ENCODE data around the gene CEP19.

The CEP19 gene

DNA sequence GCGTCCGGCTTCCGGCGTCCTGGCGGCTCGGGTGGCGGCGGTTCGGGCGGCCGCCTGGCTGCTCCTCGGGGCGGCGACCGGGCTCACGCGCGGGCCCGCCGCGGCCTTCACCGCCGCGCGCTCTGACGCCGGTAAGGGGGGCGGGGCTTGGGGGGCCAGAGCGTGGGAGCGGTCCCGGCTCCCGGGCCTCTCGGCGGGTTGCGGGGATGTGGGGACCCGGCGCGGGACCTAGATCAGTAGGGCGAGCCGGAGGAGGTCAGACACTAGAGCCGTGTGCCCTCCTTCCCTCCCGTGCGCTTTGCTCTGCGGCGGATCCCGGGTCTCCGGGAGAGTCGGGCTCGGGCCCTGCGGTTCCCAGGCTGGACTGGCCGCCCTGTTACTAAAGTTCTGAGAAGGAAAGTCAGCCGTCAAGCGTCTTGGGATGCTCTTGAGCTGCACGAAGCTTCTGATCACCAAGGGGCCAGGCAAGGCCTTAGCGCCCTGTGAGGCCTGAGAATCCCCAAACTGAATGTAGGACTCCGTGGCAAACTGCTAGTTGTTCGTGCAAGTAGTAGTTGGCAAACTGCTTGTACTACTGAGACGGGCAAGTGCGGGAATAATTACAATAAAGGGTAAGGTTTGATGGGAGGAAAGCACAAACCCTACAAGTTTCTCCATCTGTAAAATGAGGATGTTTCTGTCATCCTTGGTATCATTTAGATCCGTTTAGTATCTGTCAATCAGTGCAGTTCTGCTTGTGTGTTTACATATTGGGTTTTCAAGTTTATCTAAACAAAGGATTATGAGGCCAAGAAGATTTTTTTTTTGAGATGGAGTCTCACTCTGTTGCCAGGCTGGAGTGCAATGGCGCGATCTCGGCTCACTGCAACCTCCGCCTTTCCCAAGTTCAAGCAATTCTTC lies 714 bp upstream of the CEP19 start:
- TF ChIP-seq SNAI2 (CRISPR knock-in tag; IDR thresholded peaks at IDR 0.05): no peak
- TF ChIP-seq, protein P1, sequence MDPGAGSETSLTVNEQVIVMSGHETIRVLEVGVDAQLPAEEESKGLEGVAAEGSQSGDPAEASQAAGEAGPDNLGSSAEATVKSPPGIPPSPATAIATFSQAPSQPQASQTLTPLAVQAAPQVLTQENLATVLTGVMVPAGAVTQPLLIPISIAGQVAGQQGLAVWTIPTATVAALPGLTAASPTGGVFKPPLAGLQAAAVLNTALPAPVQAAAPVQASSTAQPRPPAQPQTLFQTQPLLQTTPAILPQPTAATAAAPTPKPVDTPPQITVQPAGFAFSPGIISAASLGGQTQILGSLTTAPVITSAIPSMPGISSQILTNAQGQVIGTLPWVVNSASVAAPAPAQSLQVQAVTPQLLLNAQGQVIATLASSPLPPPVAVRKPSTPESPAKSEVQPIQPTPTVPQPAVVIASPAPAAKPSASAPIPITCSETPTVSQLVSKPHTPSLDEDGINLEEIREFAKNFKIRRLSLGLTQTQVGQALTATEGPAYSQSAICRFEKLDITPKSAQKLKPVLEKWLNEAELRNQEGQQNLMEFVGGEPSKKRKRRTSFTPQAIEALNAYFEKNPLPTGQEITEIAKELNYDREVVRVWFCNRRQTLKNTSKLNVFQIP (CRISPR knock-in tag; IDR thresholded peaks at IDR 0.05; ENCODE audit: borderline replicate concordance, low read depth): no peak
- TF ChIP-seq, protein P2, sequence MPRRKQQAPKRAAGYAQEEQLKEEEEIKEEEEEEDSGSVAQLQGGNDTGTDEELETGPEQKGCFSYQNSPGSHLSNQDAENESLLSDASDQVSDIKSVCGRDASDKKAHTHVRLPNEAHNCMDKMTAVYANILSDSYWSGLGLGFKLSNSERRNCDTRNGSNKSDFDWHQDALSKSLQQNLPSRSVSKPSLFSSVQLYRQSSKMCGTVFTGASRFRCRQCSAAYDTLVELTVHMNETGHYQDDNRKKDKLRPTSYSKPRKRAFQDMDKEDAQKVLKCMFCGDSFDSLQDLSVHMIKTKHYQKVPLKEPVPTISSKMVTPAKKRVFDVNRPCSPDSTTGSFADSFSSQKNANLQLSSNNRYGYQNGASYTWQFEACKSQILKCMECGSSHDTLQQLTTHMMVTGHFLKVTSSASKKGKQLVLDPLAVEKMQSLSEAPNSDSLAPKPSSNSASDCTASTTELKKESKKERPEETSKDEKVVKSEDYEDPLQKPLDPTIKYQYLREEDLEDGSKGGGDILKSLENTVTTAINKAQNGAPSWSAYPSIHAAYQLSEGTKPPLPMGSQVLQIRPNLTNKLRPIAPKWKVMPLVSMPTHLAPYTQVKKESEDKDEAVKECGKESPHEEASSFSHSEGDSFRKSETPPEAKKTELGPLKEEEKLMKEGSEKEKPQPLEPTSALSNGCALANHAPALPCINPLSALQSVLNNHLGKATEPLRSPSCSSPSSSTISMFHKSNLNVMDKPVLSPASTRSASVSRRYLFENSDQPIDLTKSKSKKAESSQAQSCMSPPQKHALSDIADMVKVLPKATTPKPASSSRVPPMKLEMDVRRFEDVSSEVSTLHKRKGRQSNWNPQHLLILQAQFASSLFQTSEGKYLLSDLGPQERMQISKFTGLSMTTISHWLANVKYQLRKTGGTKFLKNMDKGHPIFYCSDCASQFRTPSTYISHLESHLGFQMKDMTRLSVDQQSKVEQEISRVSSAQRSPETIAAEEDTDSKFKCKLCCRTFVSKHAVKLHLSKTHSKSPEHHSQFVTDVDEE (CRISPR knock-in tag; IDR thresholded peaks at IDR 0.05): 0 out of 2 replicates have a peak, but pooled peaks have one; percentile 9
- TF ChIP-seq BACH2 (CRISPR knock-in tag; IDR thresholded peaks at IDR 0.05; ENCODE audit: borderline replicate concordance): no peak
- TF ChIP-seq RARB (CRISPR knock-in tag; IDR thresholded peaks at IDR 0.05): no peak
- TF ChIP-seq CSDC2 (CRISPR knock-in tag; IDR thresholded peaks at IDR 0.05): no peak
- no peak for TF ChIP-seq TOX (CRISPR knock-in tag; IDR thresholded peaks at IDR 0.05; ENCODE audit: borderline replicate concordance)
- no peak for TF ChIP-seq GLIS3 (CRISPR knock-in tag; IDR thresholded peaks at IDR 0.05)
- TF ChIP-seq, protein P3, sequence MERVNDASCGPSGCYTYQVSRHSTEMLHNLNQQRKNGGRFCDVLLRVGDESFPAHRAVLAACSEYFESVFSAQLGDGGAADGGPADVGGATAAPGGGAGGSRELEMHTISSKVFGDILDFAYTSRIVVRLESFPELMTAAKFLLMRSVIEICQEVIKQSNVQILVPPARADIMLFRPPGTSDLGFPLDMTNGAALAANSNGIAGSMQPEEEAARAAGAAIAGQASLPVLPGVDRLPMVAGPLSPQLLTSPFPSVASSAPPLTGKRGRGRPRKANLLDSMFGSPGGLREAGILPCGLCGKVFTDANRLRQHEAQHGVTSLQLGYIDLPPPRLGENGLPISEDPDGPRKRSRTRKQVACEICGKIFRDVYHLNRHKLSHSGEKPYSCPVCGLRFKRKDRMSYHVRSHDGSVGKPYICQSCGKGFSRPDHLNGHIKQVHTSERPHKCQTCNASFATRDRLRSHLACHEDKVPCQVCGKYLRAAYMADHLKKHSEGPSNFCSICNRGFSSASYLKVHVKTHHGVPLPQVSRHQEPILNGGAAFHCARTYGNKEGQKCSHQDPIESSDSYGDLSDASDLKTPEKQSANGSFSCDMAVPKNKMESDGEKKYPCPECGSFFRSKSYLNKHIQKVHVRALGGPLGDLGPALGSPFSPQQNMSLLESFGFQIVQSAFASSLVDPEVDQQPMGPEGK (CRISPR knock-in tag; IDR thresholded peaks at IDR 0.05; ENCODE audit: borderline replicate concordance): no peak
- peak; percentile 68 for ATAC-seq

DNA sequence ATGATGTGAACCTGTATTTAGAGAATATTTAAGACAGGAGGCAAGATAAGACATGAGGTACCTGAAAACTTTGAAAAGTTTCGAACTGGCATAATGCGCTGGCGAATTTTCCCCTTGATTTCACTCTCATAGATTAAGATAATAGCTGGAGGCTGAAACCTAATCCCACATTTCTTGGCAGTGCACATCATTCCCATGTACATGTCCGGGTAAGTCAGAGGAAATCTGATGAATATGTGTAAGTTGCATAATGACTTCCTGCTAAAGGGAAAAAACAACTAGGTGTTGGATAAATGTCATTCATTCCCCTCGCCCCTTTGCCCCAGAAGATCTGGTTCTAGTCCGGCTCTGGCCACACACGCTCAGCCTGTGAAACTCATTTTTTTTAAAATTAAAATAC lies 3.6 kb downstream of the CEP19 start:
- no peak for ATAC-seq

More for the DNA sequence above, 3.6 kb downstream of the CEP19 start:
- TF ChIP-seq, protein P2 (CRISPR knock-in tag; IDR thresholded peaks at IDR 0.05): no peak
- TF ChIP-seq ESRRG (CRISPR knock-in tag; IDR thresholded peaks at IDR 0.05) (no peak), ZFP3 (CRISPR knock-in tag; IDR thresholded peaks at IDR 0.05) (no peak), CSDC2 (CRISPR knock-in tag; IDR thresholded peaks at IDR 0.05) (no peak), ZNF8 (CRISPR knock-in tag; IDR thresholded peaks at IDR 0.05) (no peak), ISL1 (CRISPR knock-in tag; IDR thresholded peaks at IDR 0.05) (no peak), GLIS3 (CRISPR knock-in tag; IDR thresholded peaks at IDR 0.05) (no peak), BACH2 (CRISPR knock-in tag; IDR thresholded peaks at IDR 0.05; ENCODE audit: borderline replicate concordance) (no peak), TOX (CRISPR knock-in tag; IDR thresholded peaks at IDR 0.05; ENCODE audit: borderline replicate concordance) (no peak)
- TF ChIP-seq, protein P3 (CRISPR knock-in tag; IDR thresholded peaks at IDR 0.05; ENCODE audit: borderline replicate concordance): no peak
- TF ChIP-seq, protein P1 (CRISPR knock-in tag; IDR thresholded peaks at IDR 0.05; ENCODE audit: borderline replicate concordance, low read depth): no peak
- TF ChIP-seq, protein P4, sequence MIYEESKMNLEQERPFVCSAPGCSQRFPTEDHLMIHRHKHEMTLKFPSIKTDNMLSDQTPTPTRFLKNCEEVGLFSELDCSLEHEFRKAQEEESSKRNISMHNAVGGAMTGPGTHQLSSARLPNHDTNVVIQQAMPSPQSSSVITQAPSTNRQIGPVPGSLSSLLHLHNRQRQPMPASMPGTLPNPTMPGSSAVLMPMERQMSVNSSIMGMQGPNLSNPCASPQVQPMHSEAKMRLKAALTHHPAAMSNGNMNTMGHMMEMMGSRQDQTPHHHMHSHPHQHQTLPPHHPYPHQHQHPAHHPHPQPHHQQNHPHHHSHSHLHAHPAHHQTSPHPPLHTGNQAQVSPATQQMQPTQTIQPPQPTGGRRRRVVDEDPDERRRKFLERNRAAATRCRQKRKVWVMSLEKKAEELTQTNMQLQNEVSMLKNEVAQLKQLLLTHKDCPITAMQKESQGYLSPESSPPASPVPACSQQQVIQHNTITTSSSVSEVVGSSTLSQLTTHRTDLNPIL (CRISPR knock-in tag; IDR thresholded peaks at IDR 0.05; ENCODE audit: low read depth): no peak
- TF ChIP-seq, protein P5, sequence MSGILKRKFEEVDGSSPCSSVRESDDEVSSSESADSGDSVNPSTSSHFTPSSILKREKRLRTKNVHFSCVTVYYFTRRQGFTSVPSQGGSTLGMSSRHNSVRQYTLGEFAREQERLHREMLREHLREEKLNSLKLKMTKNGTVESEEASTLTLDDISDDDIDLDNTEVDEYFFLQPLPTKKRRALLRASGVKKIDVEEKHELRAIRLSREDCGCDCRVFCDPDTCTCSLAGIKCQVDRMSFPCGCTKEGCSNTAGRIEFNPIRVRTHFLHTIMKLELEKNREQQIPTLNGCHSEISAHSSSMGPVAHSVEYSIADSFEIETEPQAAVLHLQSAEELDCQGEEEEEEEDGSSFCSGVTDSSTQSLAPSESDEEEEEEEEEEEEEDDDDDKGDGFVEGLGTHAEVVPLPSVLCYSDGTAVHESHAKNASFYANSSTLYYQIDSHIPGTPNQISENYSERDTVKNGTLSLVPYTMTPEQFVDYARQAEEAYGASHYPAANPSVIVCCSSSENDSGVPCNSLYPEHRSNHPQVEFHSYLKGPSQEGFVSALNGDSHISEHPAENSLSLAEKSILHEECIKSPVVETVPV (CRISPR knock-in tag; IDR thresholded peaks at IDR 0.05): no peak
